ENCODE data around the gene RPL19.

DNA sequence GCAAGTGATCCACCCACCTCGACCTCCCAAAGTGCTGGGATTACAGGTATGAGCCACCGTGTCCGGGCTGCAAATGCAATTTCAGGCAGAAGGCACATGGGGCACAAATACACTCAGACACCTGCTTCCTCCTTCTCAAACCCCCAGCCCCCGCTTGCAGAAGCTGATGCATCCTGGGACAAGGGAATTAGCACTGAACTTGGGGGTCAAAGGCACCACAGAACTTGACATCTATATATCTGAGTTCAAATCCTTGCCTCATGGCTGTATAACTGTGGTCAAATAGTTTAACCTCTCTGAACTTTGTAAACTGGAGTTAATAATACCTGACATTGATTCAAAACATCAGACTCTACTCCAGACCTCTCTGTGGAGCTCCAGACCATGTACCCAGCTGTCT lies 30.0 kb upstream of the RPL19 start:
- TF ChIP-seq, protein P1, sequence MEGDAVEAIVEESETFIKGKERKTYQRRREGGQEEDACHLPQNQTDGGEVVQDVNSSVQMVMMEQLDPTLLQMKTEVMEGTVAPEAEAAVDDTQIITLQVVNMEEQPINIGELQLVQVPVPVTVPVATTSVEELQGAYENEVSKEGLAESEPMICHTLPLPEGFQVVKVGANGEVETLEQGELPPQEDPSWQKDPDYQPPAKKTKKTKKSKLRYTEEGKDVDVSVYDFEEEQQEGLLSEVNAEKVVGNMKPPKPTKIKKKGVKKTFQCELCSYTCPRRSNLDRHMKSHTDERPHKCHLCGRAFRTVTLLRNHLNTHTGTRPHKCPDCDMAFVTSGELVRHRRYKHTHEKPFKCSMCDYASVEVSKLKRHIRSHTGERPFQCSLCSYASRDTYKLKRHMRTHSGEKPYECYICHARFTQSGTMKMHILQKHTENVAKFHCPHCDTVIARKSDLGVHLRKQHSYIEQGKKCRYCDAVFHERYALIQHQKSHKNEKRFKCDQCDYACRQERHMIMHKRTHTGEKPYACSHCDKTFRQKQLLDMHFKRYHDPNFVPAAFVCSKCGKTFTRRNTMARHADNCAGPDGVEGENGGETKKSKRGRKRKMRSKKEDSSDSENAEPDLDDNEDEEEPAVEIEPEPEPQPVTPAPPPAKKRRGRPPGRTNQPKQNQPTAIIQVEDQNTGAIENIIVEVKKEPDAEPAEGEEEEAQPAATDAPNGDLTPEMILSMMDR (conservative IDR thresholded peaks at IDR 0.05; ENCODE audit: low read length) = no peak
- no peak for TF ChIP-seq EZH2phosphoT487 (IDR thresholded peaks at IDR 0.05; ENCODE audit: borderline replicate concordance, low read depth, low read length)
